ENCODE results near the gene RNF26. TPM values are rescaled to one million over a fixed set of nuclear protein-coding genes. Genes with fewer than 3 reads are reported as not detected.

The RNF26 gene
- total and polyA plus RNA-seq, 2 of the 4 experiments (the other 2 are of a cell fraction) = 3.4 to 36.7 TPM

- H3K4me3 ChIP-seq (ENCODE audit: insufficient read depth, low read depth, low read length) = no peak overlapping the region
- no peak overlapping the region for H3K4me2 ChIP-seq (ENCODE audit: low read depth, low read length)
- no peak overlapping the region; the same call in 1 of the 2 replicates for H3K14ac ChIP-seq (replicated peaks; ENCODE audit: low read depth, low read length)
- H3K79me1 ChIP-seq (ENCODE audit: low read depth in 1 of 2, low read length in 2 of 2) = peaks cover 14 to 44% of the 10 kb centered on the region in 2 experiments
- peak overlapping the region; percentile 11; the same call in 1 of the 2 replicates for H3K27ac ChIP-seq (ENCODE audit: insufficient read depth, low read length)
- ChIA-PET POLR2A (ENCODE audit: unreplicated experiment) (no interaction called here), CTCF (interaction anchor here (0.6 to 1.1 kb wide), 4 partner anchors 10 to 396 kb away, joined by 3 to 4 read pairs (median 4); no protein-coding TSS in a partner anchor)
- no peak overlapping the region for H3K56ac ChIP-seq (ENCODE audit: extremely low read depth, insufficient read depth, low read length)
- peaks cover 8% of the 10 kb centered on the region for H3K4me1 ChIP-seq (ENCODE audit: control insufficient read depth, insufficient read depth, low read length)
- no peak overlapping the region for H2BK20ac ChIP-seq (ENCODE audit: low read depth, low read length)
- no peak overlapping the region for H2AFZ ChIP-seq (replicated peaks; ENCODE audit: low read length, poor library complexity)
- no peak overlapping the region for H4K8ac ChIP-seq (ENCODE audit: low read depth in 2 of 2, low read length in 2 of 2)
- no peak overlapping the region for H2BK5ac ChIP-seq (ENCODE audit: low read depth, low read length, poor library complexity, severe bottlenecking)
- in situ Hi-C loops (cut with MboI; ENCODE audit: low sequenced_read_pairs) = no loop called here
- WGBS, 2 experiments (ENCODE audit: extremely low coverage in 2 of 2, insufficient read length in 1 of 2) = 93% methylated on average over 3 of the region's 7 CpGs; no CpG with 5 or more reads in 1 of the 2 experiments
- H2BK15ac ChIP-seq (ENCODE audit: low read depth, low read length) = no peak overlapping the region
- H2AK5ac ChIP-seq (ENCODE audit: low read depth, low read length) = no peak overlapping the region
- H4K20me1 ChIP-seq (ENCODE audit: insufficient read depth, low read length) = peaks cover 7% of the 10 kb centered on the region
- BruUV-seq (replicated peaks) = no TSS peak
- DNase-seq (no peak), ATAC-seq (ENCODE audit: low read depth) (peak; percentile 9; the same call in 1 of the 2 replicates)
- no peak overlapping the region for H4K91ac ChIP-seq (ENCODE audit: insufficient read depth, low read depth, low read length)
- H4K5ac ChIP-seq (ENCODE audit: low read depth, low read length) = no peak overlapping the region
- H3K9me3 ChIP-seq (ENCODE audit: control insufficient read depth, insufficient read depth, low read length) = no peaks in the 10 kb centered on the region
- H3K9ac ChIP-seq (ENCODE audit: low read depth, low read length) = no peak overlapping the region
- dilution Hi-C loops (cut with HindIII; ENCODE audit: low sequenced_read_pairs, unreplicated experiment) = no loop called here
- H3K27me3 ChIP-seq (ENCODE audit: control insufficient read depth, insufficient read depth, low read length) = no peaks in the 10 kb centered on the region
- intact Hi-C loops (cut with micrococcal nuclease) = no loop called here
- peaks cover 13% of the 10 kb centered on the region for H3K9me1 ChIP-seq (ENCODE audit: insufficient read depth, low read length)
- TF ChIP-seq POLR2A (IDR thresholded peaks at IDR 0.05; ENCODE audit: low read depth, low read length) = no peak
- no peak for TF ChIP-seq CHD1 (IDR thresholded peaks at IDR 0.05; ENCODE audit: low read depth, low read length)
- no peak for TF ChIP-seq RFX5 (IDR thresholded peaks at IDR 0.05; ENCODE audit: low read depth, low read length)
- TF ChIP-seq CEBPB (IDR thresholded peaks at IDR 0.05; ENCODE audit: low read depth, low read length) = no peak
- no peak for TF ChIP-seq NFE2L2 (IDR thresholded peaks at IDR 0.05; ENCODE audit: low read depth, low read length)
- no peak for TF ChIP-seq FOS (IDR thresholded peaks at IDR 0.05; ENCODE audit: low read depth, low read length)
- no peak for TF ChIP-seq BHLHE40 (IDR thresholded peaks at IDR 0.05; ENCODE audit: low read depth, low read length)
- no peak for TF ChIP-seq MAZ (IDR thresholded peaks at IDR 0.05; ENCODE audit: borderline replicate concordance, low read depth, low read length)
- TF ChIP-seq CTCF (conservative IDR thresholded peaks at IDR 0.05; ENCODE audit: low read depth, low read length) = no peak
- no peak for TF ChIP-seq MXI1 (IDR thresholded peaks at IDR 0.05; ENCODE audit: borderline replicate concordance, low read depth, low read length)
- no peak for TF ChIP-seq RCOR1 (IDR thresholded peaks at IDR 0.05; ENCODE audit: insufficient replicate concordance, low read length)
- H3K18ac ChIP-seq (ENCODE audit: low read depth, low read length) = no peak overlapping the region
- H3K36me3 ChIP-seq (ENCODE audit: control insufficient read depth, insufficient read depth, low read length) = peaks cover 44% of the 10 kb centered on the region
- no peak overlapping the region for H2BK120ac ChIP-seq (ENCODE audit: low read depth, low read length)
- H2AK9ac ChIP-seq (replicated peaks; ENCODE audit: low read depth, low read length, poor library complexity) = no peak overlapping the region
- no peak overlapping the region; the same call in 1 of the 2 replicates for H3K4ac ChIP-seq (ENCODE audit: low read depth, low read length)
- no peak overlapping the region for H3K23ac ChIP-seq (ENCODE audit: low read depth, low read length)
Observed at GRCh38 chr11:119305556-119306372, 28.6 kb upstream of the RNF26 start.

Data from IMR-90 (cell line).